ENCODE results near the gene ITLN1. TPM values are rescaled to one million over a fixed set of nuclear protein-coding genes. Genes with fewer than 3 reads are reported as not detected.
"Not testable (repeated sequence)": the region's sequence is repeated elsewhere in the genome, so short reads cannot be mapped to it uniquely, and the experiment has no call there.

ITLN1 gene
- total RNA-seq, 4 donors from 2014 or later: 9.5 to 256 (median 46.2) TPM; not detected in 1

DNA sequence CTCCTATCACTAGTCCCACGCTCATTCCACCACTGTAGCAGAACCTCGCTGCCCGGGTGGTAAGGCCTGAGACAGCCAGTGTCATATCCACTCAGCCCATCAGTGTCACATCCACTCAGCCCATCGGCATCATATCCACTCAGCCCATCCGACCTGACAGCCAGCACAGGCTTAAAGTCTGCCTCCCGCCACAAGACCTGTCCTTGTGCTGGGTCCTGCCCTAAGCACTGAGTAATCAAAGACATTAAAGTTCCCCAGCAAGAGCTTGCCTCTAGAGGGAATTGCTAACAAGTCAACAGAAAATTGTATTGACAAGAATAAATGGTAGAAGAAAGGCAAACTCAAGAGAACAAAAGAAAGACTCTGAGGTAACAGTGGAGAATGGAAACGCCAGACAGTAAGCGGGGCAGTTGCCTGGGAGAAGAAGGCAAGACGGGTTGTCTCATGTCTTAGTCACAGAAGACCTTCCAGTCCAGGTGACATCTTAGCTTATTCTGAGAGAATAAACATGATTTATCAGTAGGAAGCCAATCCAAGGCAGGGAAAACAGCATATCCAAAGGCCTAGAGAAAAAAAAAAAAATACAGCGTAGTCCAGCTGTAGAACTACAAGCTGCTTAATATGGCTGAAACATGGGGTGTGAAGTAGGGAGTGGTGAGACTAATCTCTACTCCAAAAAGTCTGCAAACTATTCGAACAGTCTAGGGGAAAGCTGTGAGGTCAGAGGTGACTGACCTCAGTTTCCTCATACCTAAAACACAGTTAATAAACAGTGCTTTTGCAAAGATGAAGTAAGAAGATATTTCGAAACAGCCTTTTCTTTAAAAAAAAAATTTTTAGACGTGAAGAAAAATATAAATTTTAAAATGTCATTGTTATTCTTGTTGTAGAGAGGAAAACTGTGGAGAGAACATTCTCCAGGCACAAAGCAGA is 1.1 kb downstream of the ITLN1 start:
- TF ChIP-seq, protein P1, sequence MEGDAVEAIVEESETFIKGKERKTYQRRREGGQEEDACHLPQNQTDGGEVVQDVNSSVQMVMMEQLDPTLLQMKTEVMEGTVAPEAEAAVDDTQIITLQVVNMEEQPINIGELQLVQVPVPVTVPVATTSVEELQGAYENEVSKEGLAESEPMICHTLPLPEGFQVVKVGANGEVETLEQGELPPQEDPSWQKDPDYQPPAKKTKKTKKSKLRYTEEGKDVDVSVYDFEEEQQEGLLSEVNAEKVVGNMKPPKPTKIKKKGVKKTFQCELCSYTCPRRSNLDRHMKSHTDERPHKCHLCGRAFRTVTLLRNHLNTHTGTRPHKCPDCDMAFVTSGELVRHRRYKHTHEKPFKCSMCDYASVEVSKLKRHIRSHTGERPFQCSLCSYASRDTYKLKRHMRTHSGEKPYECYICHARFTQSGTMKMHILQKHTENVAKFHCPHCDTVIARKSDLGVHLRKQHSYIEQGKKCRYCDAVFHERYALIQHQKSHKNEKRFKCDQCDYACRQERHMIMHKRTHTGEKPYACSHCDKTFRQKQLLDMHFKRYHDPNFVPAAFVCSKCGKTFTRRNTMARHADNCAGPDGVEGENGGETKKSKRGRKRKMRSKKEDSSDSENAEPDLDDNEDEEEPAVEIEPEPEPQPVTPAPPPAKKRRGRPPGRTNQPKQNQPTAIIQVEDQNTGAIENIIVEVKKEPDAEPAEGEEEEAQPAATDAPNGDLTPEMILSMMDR (IDR thresholded peaks at IDR 0.05): no peak
- no peak for TF ChIP-seq POLR2A (IDR thresholded peaks at IDR 0.05)
- no peak for TF ChIP-seq POLR2AphosphoS5 (IDR thresholded peaks at IDR 0.05)
- no peak for TF ChIP-seq EP300 (IDR thresholded peaks at IDR 0.05; ENCODE audit: low read depth)
- H3K36me3 ChIP-seq: no peaks in the 10 kb centered on the region

DNA sequence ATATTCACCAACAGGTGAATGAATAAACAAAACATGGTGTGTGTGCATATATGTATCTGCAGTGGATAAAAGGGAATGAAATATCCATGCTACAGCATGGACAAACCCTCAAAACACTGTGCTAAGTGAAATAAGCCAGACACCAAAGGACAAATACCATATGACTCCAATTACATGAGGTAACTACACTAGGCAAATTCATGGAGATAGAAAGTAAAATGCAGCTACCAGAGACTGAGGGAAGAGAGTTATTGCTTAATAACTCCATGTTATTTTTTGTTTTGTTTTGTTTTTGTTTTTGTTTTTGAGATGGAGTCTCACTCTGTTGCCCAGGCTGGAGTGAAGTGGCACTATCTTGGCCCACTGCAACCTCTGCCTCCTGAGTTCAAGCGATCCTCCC is 2.4 kb downstream of the ITLN1 start:
- no peaks in the 10 kb centered on the region for H3K27me3 ChIP-seq
- peaks cover 0 to 4% (median 0%) of the 10 kb centered on the region in 4 donors for H3K4me1 ChIP-seq
- DNase-seq: no peak
- 96 to 100% methylated on average over 1 of the region's 1 CpG for WGBS, 2 donors (ENCODE audit: low coverage in 1 of 2)
- H3K27ac ChIP-seq: no peak overlapping the region
- intact Hi-C loops (cut with DNase I; ENCODE audit: low total_unique reads) (no loop called here), in situ Hi-C loops (cut with MboI; ENCODE audit: low pct_ligation_motif_present in 1 of 4, low pct_unique_long_range_greater_than_20kb in 1 of 4, low sequenced_read_pairs in 3 of 4) (no loop called here)
- TF ChIP-seq, protein P1 (IDR thresholded peaks at IDR 0.05): no peak
- no peak for TF ChIP-seq EP300 (IDR thresholded peaks at IDR 0.05; ENCODE audit: low read depth)
- no peak for TF ChIP-seq POLR2AphosphoS5 (IDR thresholded peaks at IDR 0.05)
- TF ChIP-seq POLR2A (IDR thresholded peaks at IDR 0.05): no peak
- no peaks in the 10 kb centered on the region for H3K9me3 ChIP-seq
- no peak overlapping the region for H3K4me3 ChIP-seq
- no peaks in the 10 kb centered on the region for H3K36me3 ChIP-seq

More for the DNA sequence above, 1.1 kb downstream of the ITLN1 start:
- H3K27ac ChIP-seq: peak overlapping the region in 1 of 4 donors; percentile 14
- no peaks in the 10 kb centered on the region for H3K27me3 ChIP-seq
- in situ Hi-C loops (cut with MboI; ENCODE audit: low pct_ligation_motif_present in 1 of 4, low pct_unique_long_range_greater_than_20kb in 1 of 4, low sequenced_read_pairs in 3 of 4) (no loop called here), intact Hi-C loops (cut with DNase I; ENCODE audit: low total_unique reads) (no loop called here)
- 85 to 92% methylated on average over 7 to 13 of the region's 13 CpGs for WGBS, 2 donors (ENCODE audit: low coverage in 1 of 2)
- DNase-seq: no peak
- peaks cover 0 to 4% (median 0%) of the 10 kb centered on the region in 4 donors for H3K4me1 ChIP-seq
- no peak overlapping the region for H3K4me3 ChIP-seq
- no peaks in the 10 kb centered on the region for H3K9me3 ChIP-seq

DNA sequence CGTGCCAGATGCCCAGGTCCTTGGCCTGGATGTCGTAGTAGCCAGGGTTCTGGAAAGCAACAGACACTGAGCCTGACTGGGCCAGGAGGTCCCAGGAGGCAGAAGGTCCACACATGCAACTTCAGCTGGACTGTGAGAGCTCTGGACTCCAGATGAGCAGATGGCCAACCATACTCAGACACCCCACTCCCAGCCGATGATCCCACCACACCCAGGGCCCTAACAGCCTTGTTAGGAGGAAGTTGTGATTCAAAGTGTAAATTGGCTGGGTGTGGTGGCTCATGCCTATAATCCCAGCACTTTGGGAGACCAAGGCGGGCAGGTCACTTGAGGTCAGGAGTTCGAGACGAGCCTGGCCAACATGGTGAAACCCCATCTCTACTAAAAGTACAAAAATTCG is 3.7 kb downstream of the ITLN1 start:
- H3K4me1 ChIP-seq; intact Hi-C loops (cut with DNase I; ENCODE audit: low total_unique reads); in situ Hi-C loops (cut with MboI; ENCODE audit: low pct_ligation_motif_present in 1 of 4, low pct_unique_long_range_greater_than_20kb in 1 of 4, low sequenced_read_pairs in 3 of 4); H3K9me3 ChIP-seq; H3K4me3 ChIP-seq; DNase-seq; H3K36me3 ChIP-seq; H3K27ac ChIP-seq; H3K27me3 ChIP-seq: not testable (repeated sequence)
- 80 to 85% methylated on average over 4 to 7 of the region's 7 CpGs for WGBS, 2 donors (ENCODE audit: low coverage in 1 of 2)
- peak in 1 of 3 donors; percentile 27 for TF ChIP-seq POLR2AphosphoS5 (IDR thresholded peaks at IDR 0.05)

DNA sequence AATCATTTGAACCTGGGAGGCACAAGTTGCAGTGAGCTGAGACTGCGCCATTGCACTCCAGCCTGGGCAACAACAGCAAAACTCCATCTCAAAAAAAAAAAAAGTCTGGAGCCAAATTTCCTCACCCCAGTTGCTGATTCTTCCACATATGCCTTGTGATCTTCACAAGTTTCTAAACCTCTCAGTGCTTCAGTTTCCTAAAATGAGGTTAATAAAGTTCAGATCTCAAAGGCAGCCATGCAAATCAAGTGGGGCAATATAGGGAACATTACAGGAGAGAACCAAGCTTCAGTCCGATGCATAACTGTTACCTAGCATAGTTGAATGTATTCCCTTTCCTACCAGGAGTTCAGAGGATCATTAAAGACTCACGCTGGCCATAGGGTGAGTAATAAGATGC is 4.8 kb downstream of the ITLN1 start:
- TF ChIP-seq, protein P1 (IDR thresholded peaks at IDR 0.05): no peak
- TF ChIP-seq POLR2A (IDR thresholded peaks at IDR 0.05) (no peak), POLR2AphosphoS5 (IDR thresholded peaks at IDR 0.05) (no peak), EP300 (IDR thresholded peaks at IDR 0.05; ENCODE audit: low read depth) (no peak)
- 95% methylated on average over 3 of the region's 3 CpGs; no CpG with 5 or more reads in 1 of the 2 donors for WGBS, 2 donors (ENCODE audit: low coverage in 1 of 2)
- intact Hi-C loops (cut with DNase I; ENCODE audit: low total_unique reads) (no loop called here), in situ Hi-C loops (cut with MboI; ENCODE audit: low pct_ligation_motif_present in 1 of 4, low pct_unique_long_range_greater_than_20kb in 1 of 4, low sequenced_read_pairs in 3 of 4) (no loop called here)
- Histone ChIP-seq H3K4me1 (peaks cover 0 to 4% (median 0%) of the 10 kb centered on the region in 4 donors), H3K27ac (no peak overlapping the region), H3K9me3 (no peaks in the 10 kb centered on the region), H3K4me3 (no peak overlapping the region), H3K27me3 (no peaks in the 10 kb centered on the region), H3K36me3 (no peaks in the 10 kb centered on the region)
- DNase-seq: no peak

All from transverse colon (tissue), 4 donors.